Left kidney (tissue), 8 donors: ENCODE results near the gene GPBP1L1. TPM values are rescaled to one million over a fixed set of nuclear protein-coding genes. Genes with fewer than 3 reads are reported as not detected.
"Not testable (repeated sequence)": the region's sequence is repeated elsewhere in the genome, so short reads cannot be mapped to it uniquely, and the experiment has no call there.

ENCODE experiments used
- DNase-seq: peaks from one replicate; pipeline ENCODE4 v3.0.0-alpha.2; 2013
- long read RNA-seq, 8 donors: transcript quantifications; one replicate each; lab custom pipeline, GENCODE V29; 2026
- polyA plus RNA-seq: library from polyadenylated mRNA; unstranded; fragments of 120-200 nt; gene quantifications from one replicate; pipeline ENCODE4 v1.2.1, GENCODE V29; 2013; ENCODE audit not compliant: insufficient read length

Gene GPBP1L1
- polyA plus RNA-seq: 137 TPM
- long read RNA-seq, donor 1, transcript GPBP1L1-207 (3 exons, 964 nt): minor isoform, 7 of 75 reads
- long read RNA-seq, donor 1, transcript GPBP1L1-202 (13 exons, 3,736 nt): major isoform, 11 of 75 reads
- long read RNA-seq, donor 1, partial matches to known transcripts: 5 of 75 reads
- long read RNA-seq, donor 1, other reads (novel, unspliced or antisense): 43 of 75 reads
- long read RNA-seq, donor 2, transcript GPBP1L1-202 (13 exons, 3,736 nt): major isoform, 6 of 48 reads
- long read RNA-seq, donor 2, partial matches to known transcripts: 0 of 48 reads
- long read RNA-seq, donor 2, other reads (novel, unspliced or antisense): 34 of 48 reads
- long read RNA-seq, donor 3, transcript GPBP1L1-202 (13 exons, 3,736 nt): major isoform, 5 of 13 reads
- long read RNA-seq, donor 3, partial matches to known transcripts: 0 of 13 reads
- long read RNA-seq, donor 3, other reads (novel, unspliced or antisense): 0 of 13 reads
- long read RNA-seq, donor 4: 0 reads
- long read RNA-seq, donor 5, transcript GPBP1L1-201 (12 exons, 3,599 nt): major isoform, 6 of 18 reads
- long read RNA-seq, donor 5, transcript GPBP1L1-202 (13 exons, 3,736 nt): minor isoform, 5 of 18 reads
- long read RNA-seq, donor 5, partial matches to known transcripts: 0 of 18 reads
- long read RNA-seq, donor 5, other reads (novel, unspliced or antisense): 0 of 18 reads
- long read RNA-seq, donor 6, transcript GPBP1L1-207 (3 exons, 964 nt): major isoform, 6 of 14 reads
- long read RNA-seq, donor 6, partial matches to known transcripts: 0 of 14 reads
- long read RNA-seq, donor 6, other reads (novel, unspliced or antisense): 0 of 14 reads
- long read RNA-seq, donor 7, transcript GPBP1L1-201 (12 exons, 3,599 nt): major isoform, 12 of 91 reads
- long read RNA-seq, donor 7, transcript GPBP1L1-202 (13 exons, 3,736 nt): minor isoform, 11 of 91 reads
- long read RNA-seq, donor 7, partial matches to known transcripts: 14 of 91 reads
- long read RNA-seq, donor 7, other reads (novel, unspliced or antisense): 47 of 91 reads
- long read RNA-seq, donor 8, transcript GPBP1L1-202 (13 exons, 3,736 nt): major isoform, 8 of 12 reads
- long read RNA-seq, donor 8, partial matches to known transcripts: 0 of 12 reads
- long read RNA-seq, donor 8, other reads (novel, unspliced or antisense): 0 of 12 reads

- peak; percentile 95 for DNase-seq
These were observed at the start of gene GPBP1L1 for GRCh38 chr1:45686288-45687013. Gene GPBP1L1, minus strand, starts transcription at chr1:45686533. Its CDS starts 27,446 bp downstream, at chr1:45659087.

- no peak for DNase-seq
These were observed 44.5 kb upstream of the GPBP1L1 start for GRCh38 chr1:45730780-45731319.

GRCh38 chr1:45730075-45730779, 43.9 kb upstream of the GPBP1L1 start:
- peak; percentile 21 for DNase-seq

DNA sequence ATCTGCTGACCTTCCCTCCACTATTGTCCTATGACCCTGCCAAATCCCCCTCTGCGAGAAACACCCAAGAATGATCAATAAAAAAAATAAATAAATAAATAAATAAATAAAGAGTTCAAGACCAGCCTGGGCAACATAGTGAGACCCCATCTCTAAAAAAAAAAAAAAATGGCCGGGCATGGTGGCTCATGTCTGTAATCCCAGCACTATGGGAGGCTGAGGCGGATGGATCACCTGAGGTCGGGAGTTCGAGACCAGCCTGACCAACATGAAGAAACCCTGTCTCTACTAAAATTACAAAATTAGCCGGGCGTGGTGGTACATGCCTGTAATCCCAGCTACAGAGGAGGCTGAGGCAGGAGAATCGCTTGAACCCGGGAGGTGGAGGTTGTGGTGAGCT, 39.7 kb upstream of the GPBP1L1 start:
- DNase-seq: not testable (repeated sequence)

GRCh38 chr1:45723248-45723930, 37.1 kb upstream of the GPBP1L1 start:
- no peak for DNase-seq

DNA sequence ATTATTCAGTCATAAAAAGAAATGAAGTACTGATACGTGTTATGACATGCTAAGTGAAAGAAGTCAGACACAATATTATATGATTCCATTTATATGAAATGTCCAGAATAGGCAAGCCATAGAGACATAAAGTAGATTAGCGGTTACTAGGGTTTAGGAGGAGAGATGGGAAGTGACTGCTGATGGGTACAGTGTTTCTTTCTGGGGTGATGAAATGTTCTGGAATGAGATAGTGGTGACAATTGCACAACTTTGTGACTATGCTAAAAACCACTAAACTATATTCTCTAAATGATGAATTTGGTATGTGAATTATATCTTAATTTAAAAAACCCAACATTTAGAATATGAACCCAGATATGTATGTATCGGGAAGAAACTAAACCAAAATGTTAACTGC, 36.5 kb upstream of the GPBP1L1 start:
- DNase-seq: no peak

GRCh38 chr1:45721207-45721606, 34.9 kb upstream of the GPBP1L1 start:
- DNase-seq: no peak

DNA sequence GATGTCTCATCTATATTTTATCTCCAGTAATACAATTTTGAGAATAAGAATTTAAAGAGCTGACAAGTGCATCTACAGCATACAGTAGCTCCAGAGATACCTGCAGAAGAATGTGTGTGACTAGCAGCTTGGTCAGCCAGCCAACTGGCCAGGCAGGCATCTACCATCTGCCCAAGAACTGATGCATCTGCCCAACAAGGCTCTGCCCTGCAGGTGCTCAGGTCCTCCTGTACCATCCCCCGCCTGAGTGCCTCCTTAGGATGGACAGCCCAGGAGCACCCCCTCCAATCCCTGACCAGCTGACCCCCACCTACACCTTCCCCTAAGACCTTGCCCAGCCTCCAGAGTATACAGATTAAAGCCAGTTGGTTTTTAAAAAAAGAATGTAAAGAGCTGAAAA, 32.0 kb upstream of the GPBP1L1 start:
- no peak for DNase-seq

- DNase-seq: not testable (repeated sequence)
These were observed 31.1 kb upstream of the GPBP1L1 start for GRCh38 chr1:45717386-45717785.

GRCh38 chr1:45716700-45717099, 30.4 kb upstream of the GPBP1L1 start:
- no peak for DNase-seq

- DNase-seq: no peak
These were observed 27.4 kb upstream of the GPBP1L1 start for GRCh38 chr1:45713711-45714110.

DNA sequence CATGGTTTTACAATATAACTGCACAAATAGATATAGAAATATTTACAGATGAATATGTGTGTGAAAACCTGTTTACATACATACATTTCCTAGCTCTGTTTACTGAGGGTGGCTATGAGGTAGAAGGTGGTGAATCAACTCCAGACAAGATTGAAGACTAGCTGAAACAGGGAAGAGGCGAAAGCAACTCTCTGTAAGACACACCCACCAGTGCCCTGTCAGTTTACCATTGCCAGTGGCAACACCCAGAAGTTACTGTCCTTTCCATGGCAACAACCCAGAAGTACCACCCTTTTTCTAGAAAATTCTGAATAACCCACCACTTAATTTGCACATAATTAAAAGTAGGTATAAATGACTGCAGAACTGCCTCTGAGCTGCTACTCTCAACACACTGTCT, 18.3 kb upstream of the GPBP1L1 start:
- DNase-seq: no peak

GRCh38 chr1:45694823-45695222, 8.5 kb upstream of the GPBP1L1 start:
- DNase-seq: no peak

DNA sequence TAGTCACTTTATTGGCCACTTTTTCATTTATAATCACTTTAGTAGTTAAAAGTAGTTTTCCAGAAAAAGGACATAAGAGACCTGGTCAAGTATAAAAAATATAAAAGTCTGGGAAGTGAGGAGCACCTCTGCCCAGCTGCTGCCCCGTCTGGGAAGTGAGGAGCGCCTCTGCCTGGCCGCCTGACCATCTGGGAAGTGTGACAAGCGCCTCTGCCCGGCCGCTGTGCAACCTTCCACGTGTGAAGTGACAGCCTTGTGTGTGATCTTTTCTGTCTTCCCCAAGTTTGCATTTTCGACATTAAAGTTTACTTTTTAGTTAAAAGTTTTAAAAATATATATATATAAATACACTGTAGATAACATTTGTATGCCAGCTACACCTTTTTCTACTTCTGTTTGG, 7.5 kb upstream of the GPBP1L1 start:
- DNase-seq: not testable (repeated sequence)

- DNase-seq: peak; percentile 92
These were observed 1.7 kb upstream of the GPBP1L1 start, which contains the start of gene TMEM69 for GRCh38 chr1:45687754-45688740. Gene TMEM69, plus strand, starts transcription at chr1:45688181. Its CDS starts 2,888 bp downstream, at chr1:45691069.

DNA sequence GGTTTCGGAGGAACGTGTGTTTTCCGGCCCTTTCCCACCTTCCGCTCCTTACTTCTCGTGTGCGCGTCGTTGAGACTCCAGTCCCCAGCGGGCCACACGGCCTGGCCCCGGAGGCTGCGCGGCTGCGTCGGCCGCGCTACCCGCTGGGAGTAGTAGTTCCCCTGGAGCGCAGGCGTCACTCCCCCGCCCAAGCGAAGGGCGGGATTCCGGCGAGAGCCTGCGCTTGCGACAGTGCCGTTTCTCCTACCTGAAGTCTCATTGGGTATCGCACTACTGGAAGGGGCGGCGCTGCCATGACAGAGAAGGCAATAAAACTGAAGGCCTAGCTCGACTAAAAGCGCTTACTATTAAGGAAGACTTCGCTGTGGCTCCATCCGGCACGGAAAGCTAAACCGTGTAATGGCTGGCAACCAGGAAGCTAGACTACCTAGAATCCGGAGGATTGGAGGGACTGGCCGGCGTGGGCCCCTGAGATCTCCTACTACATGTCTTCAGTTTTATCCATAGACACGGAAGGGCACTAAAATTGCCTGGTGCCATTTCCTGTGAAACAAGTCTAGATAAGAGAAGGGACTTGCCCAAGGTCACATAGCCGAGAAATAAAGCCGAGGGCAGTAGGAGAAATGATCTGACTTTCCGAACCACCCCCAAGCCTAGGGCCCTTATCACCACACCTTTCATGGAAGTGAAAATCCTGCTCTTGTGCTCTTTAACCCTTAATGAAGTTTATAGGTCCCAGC, 851 bp upstream of the GPBP1L1 start:
- peak; percentile 97 for DNase-seq

- DNase-seq: peak; percentile 79
These were observed 382 bp downstream of the GPBP1L1 start for GRCh38 chr1:45686015-45686287.
